ENCODE results near the gene CCDC51.

CCDC51 gene

DNA sequence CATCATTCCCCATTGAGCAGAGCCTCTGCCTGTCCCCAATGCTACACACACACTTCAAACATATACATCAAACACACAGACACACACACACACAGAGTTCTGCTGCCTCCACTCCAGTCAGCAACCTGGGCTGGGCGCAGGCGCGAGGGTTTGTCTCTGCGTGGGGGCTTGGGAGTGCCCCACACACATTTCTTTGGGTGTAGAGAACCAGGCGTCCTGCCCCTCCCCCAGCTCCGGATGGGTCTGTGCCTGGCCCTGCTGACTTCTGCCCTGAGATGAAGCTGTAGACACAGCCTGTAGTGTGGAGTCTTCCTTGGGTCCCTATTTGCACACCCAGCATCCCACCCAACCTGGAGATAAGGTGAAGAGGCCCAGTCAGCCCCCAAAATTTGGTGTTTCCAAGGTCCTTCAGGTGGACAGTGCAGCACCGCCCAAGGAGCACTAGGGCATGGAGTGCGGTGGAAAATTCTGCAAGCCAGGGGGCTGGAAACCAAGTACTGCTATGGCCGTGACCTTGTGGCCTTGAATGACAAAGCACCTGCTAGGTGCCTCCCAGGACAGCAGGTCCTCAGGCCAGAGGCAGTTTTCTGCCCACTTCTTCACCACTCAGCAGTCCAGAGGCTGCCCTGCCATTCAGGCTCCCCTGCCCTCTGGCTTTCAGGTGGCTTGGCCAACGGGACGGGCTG is 41.1 kb downstream of the CCDC51 start:
- TF ChIP-seq CTCF (conservative IDR thresholded peaks at IDR 0.05; ENCODE audit: control insufficient read depth, insufficient read depth, low read depth, low read length) = no peak
- H3K4me3 ChIP-seq (ENCODE audit: control insufficient read depth, low read depth, low read length) = no peak overlapping the region
- DNase-seq (ENCODE audit: low read depth) = no peak

GRCh38 chr3:48397767-48398681 is 41.9 kb downstream of the CCDC51 start:
- TF ChIP-seq CTCF (conservative IDR thresholded peaks at IDR 0.05; ENCODE audit: control insufficient read depth, insufficient read depth, low read depth, low read length) = no peak
- no peak for DNase-seq (ENCODE audit: low read depth)
- H3K4me3 ChIP-seq (ENCODE audit: control insufficient read depth, low read depth, low read length) = no peak overlapping the region

- DNase-seq (ENCODE audit: low read depth) = no peak
- no peak overlapping the region for H3K4me3 ChIP-seq (ENCODE audit: control insufficient read depth, low read depth, low read length)
- no peak for TF ChIP-seq CTCF (conservative IDR thresholded peaks at IDR 0.05; ENCODE audit: control insufficient read depth, insufficient read depth, low read depth, low read length)
Measured at GRCh38 chr3:48395714-48396113, 44.2 kb downstream of the CCDC51 start.

- no peak for TF ChIP-seq CTCF (conservative IDR thresholded peaks at IDR 0.05; ENCODE audit: control insufficient read depth, insufficient read depth, low read depth, low read length)
- H3K4me3 ChIP-seq (ENCODE audit: control insufficient read depth, low read depth, low read length) = no peak overlapping the region
- DNase-seq (ENCODE audit: low read depth) = no peak
Measured at GRCh38 chr3:48394391-48394790, 45.5 kb downstream of the CCDC51 start.

- H3K4me3 ChIP-seq (ENCODE audit: control insufficient read depth, low read depth, low read length) = no peak overlapping the region
- no peak for DNase-seq (ENCODE audit: low read depth)
- no peak for TF ChIP-seq CTCF (conservative IDR thresholded peaks at IDR 0.05; ENCODE audit: control insufficient read depth, insufficient read depth, low read depth, low read length)
Measured at GRCh38 chr3:48388966-48389365, 51.0 kb downstream of the CCDC51 start.

DNA sequence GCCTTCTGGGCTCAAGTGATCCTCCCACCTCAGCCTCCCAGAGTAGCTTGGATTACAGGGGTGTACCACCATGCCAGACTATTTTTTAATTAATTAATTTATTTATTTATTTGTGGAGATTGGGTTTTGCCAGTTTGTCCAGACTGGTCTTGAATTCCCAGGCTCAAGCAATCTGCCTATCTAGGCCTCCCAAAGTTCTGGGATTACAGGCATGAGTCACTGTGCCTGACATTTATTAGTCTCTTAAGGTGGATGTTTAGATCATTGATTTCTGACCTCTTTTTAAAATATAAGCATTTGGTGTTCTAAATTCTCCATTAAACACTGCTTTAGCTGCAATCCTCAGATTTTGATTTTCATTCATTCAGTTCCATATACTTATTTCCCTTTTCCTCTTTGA is 52.3 kb downstream of the CCDC51 start:
- no peak for TF ChIP-seq CTCF (conservative IDR thresholded peaks at IDR 0.05; ENCODE audit: control insufficient read depth, insufficient read depth, low read depth, low read length)
- peak; percentile 10 for DNase-seq (ENCODE audit: low read depth)
- H3K4me3 ChIP-seq (ENCODE audit: control insufficient read depth, low read depth, low read length) = no peak overlapping the region
